T-helper 2 cell (primary cell): ENCODE data around the gene TIGAR.
A peak's percentile ranks its signal among the peaks of the same experiment; 100 is the strongest.

Source experiments
- DNase-seq, 5 experiments: peaks; one replicate each; pipeline versions ENCODE4 v3.0.0 to v3.0.0-alpha.2; 2012 to 2022
- total RNA-seq, 2 donors: gene quantifications; one replicate each; lab custom pipeline; 2026; lab: John Stamatoyannopoulos, UW

The TIGAR gene, protein sequence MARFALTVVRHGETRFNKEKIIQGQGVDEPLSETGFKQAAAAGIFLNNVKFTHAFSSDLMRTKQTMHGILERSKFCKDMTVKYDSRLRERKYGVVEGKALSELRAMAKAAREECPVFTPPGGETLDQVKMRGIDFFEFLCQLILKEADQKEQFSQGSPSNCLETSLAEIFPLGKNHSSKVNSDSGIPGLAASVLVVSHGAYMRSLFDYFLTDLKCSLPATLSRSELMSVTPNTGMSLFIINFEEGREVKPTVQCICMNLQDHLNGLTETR
- 8.9 to 9.4 reads per million in 2 donors for total RNA-seq

DNA sequence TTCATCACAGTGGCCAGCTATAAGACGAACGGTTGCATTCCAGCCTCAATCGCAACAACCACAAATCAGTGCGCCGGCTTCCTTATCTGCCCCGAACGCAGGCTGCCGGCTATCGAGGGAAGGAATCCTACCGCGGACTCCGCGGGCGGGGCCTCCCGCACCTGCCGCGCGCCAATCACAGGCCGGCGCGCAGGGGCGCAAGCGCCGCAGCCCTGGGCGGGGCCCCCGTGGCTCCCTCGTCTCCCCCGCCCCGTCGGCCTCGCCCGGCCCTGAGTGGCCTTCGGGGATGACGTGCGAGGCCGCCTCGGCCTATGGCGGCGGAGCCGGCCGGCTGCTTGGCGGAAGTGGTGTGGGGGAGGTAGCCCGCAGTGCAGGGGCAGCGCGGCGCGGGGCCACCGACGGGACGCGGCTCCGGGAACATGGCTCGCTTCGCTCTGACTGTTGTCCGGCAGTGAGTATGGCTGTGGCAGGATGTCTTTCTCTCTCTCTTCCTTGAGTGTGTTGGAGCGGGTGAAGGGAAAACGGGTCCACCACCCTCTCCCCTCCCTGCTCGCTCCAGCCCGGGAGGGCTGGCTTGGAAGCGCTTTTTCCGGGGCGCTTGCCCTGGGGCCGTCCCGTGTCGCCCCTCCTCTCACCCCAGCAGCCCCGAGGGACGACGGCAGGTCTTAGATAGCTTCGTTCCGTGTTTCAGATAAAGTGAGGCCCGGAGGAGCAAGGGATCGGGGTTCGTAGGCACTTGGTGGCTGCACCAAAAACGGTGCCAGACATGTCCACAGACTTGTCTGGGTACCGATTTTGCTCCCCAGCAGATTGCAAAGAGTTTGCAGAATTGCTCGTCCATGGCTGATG is at the start of gene TIGAR:
TSS of gene TIGAR (plus strand) at position 361 of the 849 bp plus-strand sequence. CDS start at position 420, 59 bp downstream.
- DNase-seq: peak; percentile 83 to 97 (median 90)

DNA sequence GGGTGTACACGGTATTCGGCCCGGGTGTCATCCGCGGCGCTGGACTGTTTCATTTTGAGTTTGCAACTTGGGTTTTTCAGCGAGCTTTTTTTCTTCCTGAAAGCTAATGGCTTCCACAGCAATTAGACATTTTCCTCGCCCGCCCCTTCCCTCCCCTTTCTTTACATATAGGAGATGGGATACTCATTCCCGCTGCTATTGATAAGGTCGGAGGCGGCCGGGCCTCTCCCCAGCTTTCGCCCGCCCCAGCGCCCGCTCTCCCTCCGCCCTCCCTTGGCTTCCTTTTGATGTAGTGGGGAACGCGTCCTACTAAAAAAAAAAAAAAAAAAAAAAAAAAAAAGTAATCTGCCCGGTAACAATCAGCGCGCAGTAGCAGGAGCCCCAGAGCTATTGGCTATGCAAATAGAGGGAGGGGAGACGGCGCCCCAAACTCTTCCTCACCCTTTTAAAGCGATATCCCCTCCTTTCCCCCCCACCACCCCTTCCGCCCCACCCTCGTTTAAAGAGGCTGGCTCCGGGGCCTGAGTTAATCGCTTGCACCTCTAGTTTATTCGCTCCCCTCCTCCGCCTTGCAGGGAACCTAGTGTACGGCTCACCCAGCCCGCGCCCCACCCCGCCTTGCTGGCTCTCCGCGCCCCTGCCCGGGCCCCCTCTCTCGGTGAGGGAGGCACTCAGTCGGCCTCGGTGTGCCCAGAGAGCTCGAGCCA is 49.1 kb upstream of the TIGAR start:
- DNase-seq: peak in 4 of 5 experiments; percentile 66 to 98 (median 82)

DNA sequence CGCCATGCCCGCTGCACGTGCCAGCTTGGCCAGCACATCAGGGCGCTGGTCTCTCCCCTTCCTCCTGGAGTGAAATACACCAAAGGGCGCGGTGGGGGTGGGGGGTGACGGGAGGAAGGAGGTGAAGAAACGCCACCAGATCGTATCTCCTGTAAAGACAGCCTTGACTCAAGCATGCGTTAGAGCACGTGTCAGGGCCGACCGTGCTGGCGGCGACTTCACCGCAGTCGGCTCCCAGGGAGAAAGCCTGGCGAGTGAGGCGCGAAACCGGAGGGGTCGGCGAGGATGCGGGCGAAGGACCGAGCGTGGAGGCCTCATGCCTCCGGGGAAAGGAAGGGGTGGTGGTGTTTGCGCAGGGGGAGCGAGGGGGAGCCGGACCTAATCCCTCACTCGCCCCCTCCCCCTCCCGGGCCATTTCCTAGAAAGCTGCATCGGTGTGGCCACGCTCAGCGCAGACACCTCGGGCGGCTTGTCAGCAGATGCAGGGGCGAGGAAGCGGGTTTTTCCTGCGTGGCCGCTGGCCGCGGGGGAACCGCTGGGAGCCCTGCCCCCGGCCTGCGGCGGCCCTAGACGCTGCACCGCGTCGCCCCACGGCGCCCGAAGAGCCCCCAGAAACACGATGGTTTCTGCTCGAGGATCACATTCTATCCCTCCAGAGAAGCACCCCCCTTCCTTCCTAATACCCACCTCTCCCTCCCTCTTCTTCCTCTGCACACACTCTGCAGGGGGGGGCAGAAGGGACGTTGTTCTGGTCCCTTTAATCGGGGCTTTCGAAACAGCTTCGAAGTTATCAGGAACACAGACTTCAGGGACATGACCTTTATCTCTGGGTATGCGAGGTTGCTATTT is 48.4 kb upstream of the TIGAR start:
- peak in 4 of 5 experiments; percentile 47 to 92 (median 67) for DNase-seq

DNA sequence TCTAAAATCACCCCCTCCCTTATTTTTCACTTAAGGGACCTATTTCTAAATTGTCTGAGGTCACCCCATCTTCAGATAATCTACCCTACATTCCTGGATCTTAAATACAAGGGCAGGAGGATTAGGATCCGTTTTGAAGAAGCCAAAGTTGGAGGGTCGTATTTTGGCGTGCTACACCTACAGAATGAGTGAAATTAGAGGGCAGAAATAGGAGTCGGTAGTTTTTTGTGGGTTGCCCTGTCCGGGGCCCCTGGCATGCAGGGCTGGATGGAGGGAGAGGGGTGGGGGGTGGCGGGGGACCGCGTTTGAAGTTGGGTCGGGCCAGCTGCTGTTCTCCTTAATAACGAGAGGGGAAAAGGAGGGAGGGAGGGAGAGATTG is 47.8 kb upstream of the TIGAR start:
- DNase-seq: no peak

DNA sequence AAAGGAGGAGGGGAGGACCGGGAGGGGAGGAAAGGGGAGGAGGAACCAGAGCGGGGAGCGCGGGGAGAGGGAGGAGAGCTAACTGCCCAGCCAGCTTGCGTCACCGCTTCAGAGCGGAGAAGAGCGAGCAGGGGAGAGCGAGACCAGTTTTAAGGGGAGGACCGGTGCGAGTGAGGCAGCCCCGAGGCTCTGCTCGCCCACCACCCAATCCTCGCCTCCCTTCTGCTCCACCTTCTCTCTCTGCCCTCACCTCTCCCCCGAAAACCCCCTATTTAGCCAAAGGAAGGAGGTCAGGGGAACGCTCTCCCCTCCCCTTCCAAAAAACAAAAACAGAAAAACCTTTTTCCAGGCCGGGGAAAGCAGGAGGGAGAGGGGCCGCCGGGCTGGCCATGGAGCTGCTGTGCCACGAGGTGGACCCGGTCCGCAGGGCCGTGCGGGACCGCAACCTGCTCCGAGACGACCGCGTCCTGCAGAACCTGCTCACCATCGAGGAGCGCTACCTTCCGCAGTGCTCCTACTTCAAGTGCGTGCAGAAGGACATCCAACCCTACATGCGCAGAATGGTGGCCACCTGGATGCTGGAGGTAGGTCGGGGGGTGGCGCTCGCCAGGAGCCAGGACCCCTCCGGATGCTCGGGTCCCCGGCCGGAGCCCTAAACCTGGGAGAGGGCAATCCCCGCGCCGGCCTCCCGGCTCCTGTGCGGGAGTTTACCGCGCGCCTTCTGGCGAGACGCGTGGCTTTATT is 47.2 kb upstream of the TIGAR start, which contains the start of gene CCND2:
TSS of gene CCND2 (plus strand) at position 111 of the 744 bp plus-strand sequence. CDS start at position 390, 279 bp downstream.
- DNase-seq: peak; percentile 43 to 89 (median 67)

DNA sequence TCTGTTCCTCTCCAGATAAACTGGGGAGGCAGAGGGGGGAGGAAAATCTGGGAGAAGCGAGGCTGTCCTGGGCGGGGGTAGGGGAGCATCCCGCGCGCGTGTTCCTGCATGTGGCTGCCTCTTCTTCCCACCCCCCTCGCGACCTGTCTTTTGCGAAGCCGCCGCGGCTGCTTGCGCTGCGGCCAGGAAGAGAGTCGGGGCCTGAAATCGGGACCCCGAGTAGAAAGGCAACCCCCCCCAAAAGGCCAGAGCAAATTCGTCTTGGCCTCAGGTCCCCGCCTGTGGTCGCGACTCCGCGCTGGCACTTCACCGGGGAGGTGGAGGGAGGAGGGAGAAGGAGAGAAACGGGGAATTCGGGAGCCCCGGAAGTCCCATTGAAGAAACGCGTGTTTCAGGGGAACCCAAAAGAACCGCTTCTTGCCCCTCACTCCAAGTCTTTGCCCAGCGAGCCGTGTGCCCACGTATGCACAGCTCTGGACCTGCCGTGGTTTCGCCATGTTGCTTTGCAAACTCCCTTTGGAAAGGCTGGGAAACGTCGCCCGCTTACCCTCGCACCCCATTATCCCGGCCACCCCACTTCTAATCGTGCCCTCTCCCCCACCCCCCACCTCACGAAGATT is 46.5 kb upstream of the TIGAR start:
- peak in 2 of 5 experiments; percentile 24 to 55 for DNase-seq

DNA sequence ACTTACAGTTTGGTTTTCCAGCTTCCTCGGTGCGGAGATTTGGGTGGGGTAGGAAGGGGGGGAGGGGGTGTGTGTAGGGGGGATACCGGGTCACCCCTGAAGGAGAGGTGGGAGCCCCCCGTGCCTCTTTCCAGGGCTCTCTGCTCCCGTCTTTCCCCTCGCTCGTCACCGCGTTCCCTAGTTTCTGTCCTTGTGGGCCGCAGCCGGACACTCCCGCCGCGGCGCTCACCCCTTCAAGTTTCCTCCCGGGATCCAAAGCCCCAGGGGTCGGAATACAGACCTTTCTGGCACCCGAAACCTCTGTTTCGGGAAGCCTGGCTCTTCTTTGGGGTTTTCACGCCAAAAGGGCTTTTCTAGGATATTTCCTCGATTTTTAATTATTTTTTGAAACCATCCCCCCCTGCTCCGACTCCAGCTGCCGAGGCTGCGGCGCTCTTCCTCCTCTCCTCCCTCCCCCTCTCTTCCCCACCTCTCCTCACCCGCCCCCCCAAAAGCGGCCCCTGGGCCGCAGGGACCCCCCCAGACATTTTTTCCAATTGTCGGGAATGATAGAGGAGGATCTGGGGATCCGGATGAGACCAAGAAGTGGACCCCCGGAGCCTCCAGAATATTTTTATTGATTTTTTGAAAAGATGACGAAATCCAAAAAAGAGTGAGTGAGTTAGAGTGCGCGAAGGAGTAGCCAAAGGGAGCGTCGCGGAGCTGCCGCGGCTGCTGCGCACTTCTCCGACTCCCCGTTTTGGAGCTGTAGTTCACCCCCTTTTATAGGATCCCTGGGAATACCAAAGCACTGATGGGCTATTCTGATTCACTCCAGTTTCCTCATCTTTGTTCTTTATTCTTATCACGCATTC is 45.8 kb upstream of the TIGAR start:
- peak in 1 of 5 experiments; percentile 54 for DNase-seq

DNA sequence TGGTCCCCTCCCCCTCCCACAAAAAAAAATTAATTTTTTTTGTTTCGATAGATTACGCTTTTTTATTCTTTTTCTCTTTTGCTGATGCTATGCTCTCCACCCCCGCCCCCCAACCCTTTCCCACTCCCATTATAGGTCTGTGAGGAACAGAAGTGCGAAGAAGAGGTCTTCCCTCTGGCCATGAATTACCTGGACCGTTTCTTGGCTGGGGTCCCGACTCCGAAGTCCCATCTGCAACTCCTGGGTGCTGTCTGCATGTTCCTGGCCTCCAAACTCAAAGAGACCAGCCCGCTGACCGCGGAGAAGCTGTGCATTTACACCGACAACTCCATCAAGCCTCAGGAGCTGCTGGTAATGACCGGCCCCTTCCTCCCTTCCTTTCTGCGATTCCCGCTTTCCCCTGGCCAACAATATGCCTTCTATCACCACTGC is 45.1 kb upstream of the TIGAR start:
- no peak for DNase-seq

DNA sequence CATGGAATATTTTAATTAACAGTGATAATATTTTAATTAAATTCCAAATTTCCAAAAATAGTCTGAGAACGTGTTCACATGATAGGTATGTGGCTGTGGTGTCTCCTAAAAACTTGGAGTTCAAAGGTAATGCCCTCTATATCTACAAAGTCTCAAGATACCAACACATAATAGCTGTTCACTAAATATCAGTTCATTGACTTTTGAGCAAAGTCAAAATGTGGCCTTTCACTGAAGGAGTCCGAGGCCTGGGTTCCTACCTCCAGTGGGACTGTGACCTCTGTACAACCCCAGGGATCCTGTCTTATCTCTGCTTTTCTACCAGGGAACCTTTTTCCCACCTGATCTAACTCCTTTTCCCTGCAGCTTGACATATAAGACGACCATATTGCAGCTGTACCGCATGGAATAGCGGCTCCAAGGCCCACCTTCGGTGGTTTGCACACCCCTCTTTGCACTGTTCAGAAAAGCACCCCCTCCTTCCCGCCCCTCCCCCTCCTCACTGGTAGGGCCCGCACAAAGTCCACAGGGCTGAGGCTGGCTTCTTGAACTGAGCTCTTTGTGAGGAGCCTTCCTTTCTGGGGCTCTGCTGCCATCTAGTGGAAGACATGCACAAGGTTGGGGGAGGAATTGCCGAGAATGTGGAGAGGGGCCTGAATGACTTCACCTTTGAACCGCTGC is 44.3 kb upstream of the TIGAR start:
- peak; percentile 42 to 90 (median 75) for DNase-seq

DNA sequence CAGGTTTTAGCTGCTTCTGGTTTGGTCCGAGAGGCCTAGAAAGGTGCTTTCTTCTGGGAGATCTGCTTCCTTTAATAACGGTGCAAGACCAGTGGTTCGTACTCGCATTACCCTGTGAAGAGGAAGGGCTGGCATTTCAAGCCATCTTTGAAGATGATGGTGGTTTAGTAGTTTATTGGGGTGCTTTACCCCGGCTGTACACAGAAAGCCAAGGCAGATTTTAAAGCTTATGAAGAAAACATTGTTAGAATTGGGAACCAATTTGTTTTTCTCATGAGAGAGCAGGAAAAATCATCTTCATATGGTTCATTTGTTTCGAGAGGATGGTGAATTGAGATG is 43.8 kb upstream of the TIGAR start:
- DNase-seq: no peak

DNA sequence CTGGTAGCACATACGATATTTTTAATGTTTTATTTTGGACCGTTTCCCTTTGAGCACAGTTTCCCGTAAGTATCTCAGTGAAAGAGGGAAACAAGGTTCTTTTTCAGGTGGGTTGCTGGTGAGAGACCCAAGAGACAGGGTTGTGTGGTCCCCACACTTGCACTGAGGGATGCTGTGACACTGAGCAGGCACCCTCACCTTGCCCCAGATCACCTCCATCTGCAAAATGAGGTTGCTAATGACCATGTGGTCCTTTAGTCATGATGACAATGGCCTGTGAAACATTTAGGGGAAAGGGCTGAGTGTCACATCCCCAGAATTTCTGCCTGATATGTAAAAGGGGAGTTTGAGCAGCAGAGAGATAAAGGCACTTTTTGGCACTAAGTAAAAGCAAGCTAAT is 43.2 kb upstream of the TIGAR start:
- DNase-seq: no peak

DNA sequence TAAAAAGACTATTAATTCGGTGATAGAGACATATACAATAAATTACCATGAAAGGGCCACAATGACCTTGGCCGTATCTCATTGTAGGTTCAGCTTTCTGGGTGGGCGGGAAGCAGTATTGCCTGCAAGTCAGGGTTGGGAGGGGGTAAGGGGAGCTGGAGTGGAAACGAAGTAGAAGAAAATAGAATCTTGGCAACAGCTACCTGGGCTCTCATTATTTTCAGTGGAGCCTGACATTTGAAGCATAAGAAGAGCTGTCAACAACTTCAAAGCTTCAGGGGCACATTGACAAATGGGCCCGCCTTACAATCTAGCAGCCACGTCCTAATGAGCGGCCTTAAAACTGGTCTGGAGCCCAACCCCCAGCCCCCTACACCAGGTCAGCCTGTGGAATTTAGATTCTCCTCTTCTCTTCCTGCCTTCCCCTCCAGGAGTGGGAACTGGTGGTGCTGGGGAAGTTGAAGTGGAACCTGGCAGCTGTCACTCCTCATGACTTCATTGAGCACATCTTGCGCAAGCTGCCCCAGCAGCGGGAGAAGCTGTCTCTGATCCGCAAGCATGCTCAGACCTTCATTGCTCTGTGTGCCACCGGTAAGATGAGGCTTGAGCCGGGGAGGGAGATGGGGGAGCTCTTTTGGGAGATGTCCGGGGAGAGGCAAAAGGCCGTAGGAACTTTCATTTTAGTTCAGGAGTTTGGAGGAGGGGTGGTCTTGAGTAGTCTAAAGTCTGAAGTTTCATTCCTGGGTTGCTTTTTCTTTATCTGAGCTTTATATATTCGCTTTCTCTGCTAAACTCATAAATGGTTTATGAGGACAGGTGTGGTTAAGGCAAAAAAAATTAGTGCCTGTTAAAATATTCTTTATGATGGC is 42.5 kb upstream of the TIGAR start:
- no peak for DNase-seq

DNA sequence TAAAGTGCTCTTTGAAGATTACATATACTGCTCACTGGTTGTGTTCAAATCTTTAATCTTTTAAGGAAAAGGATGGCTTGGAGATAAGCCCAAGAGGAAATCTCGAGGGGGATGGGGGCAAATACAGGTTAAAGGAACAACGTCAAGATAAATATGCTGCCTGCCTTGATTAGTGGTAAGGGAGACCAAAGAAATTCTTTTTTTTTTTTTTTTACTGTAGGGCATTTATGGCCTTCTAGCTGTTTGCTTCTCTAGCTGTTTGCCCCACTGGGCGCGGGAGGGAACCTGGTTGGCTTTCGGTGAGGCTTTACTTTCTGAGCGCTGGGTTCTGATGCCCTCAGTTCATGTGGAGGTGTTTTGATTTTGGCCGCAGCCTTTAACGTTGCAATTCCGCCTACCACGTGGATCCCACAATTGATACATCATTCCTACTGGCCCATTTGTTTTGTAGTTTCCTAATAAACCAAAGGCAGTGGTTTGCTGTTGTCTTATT is 41.8 kb upstream of the TIGAR start:
- DNase-seq: no peak

DNA sequence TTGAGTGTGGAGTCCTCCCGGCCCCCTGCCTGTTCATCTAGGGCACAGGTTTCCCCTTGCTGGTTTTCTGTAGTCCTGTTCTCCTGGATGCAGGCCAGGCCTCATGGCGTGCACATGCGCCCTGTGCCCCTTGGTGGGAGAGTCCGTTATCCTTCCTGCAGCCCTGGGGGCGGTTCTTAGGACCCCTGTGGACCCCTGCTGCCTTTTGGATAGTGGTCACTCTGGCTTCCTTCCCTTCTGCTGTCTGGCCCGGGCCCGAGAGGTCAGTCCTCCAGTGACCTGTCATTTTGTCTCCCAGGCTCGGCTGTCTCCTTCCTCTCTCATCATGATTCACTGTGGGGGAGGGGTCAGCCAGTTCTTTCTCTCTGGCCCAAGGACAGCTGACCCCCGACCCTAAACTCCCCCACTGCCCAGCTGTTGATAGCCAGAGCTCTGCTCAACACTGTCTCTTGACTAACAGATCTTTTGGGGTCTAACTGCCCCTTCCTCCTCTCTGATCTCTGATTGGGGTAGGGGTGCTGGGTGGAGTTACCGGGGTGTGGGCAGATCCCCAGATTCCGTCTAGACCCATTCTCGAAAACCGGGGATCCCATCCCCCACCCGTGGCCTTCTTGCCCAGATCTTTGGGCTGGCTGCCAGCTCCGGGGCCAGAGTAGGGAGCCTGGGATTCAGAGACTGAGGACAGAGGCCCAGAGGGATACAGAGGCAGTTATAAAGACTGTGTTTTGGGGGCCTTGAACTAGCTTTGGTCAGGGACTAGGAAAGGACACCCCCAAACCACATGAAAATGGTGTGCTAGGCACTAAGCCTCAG is 40.5 kb upstream of the TIGAR start:
- no peak for DNase-seq

DNA sequence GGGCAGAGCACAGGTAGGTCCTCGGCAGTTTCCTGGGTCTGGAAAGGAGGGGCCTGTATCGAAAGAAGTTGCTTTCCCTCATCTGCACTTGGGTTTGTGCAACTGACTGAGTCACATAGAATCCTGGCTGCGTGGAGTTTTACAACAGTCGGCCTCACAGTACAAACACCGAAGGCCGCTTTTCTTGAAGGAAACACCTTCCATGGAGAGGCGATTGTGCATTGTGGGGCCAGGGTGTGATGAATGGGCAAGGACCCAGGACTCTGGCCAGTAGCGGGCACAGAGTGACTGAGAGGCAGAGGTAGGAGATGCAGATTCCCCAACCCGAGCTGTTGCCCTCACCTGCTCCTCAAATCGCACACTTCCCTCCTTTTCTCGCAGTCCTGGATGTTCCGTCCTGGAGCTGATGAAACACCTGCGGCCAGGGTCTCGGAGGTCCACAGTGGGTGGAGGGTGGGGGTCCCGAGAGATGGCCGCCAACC is 39.8 kb upstream of the TIGAR start:
- DNase-seq: no peak

DNA sequence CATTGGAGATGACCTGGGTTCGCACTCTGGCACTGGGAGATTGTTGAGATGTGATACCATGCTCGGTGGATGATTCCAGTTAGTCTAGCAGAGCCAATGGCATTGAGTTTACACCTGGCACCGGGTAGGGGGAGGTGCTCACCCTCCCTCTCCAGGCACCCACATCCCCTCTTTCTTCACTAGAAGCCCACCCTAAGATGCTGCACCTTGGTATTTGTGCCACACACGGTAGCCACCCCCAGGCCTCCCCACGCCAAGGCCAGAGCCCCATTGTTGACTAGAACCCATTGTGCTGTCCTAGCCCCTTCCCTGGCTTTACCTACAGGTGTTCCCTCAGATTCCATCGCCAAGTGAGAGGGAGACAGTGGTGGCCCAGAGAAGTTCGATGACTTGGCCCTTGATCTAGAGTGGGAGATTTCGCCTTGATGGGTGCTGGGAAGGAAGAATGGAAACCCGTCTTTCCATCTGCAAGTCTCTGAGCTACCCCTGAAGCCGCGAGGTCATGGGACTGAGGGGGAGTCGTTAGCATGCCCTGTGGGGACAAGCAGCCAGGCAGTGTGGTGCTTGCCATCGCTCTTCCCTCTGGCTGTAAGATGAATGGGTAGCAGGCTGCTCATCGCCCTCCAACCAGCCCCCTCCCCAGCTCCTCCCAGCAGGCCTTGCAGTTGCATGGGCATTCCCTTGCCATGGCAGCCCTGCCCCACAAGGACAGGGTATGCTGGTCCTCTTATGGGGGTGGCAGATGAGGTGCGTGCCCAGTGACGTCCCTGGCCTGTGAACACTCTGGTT is 38.7 kb upstream of the TIGAR start:
- DNase-seq: no peak
